D721Med (cell line): ENCODE measurements around the gene PRKCQ.

Experiments used
- DNase-seq: peaks from one replicate; pipeline ENCODE4 v3.0.0; 2011; ENCODE audit warnings: low spot score; ENCODE audit not compliant: insufficient read length
- FAIRE-seq: peaks from 2 replicates; lab custom pipeline; 2011; peaks lifted over from hg19 to GRCh38; lab: Jason Lieb, UNC
- TF ChIP-seq, protein P1 (sequence below): IDR thresholded peaks from 2 replicates; pipeline ENCODE4 v1.5.1; 2012; ENCODE audit warnings: mild to moderate bottlenecking, control low read depth; ENCODE audit not compliant: insufficient read depth; ENCODE audit errors: missing control alignments

Gene PRKCQ

DNA sequence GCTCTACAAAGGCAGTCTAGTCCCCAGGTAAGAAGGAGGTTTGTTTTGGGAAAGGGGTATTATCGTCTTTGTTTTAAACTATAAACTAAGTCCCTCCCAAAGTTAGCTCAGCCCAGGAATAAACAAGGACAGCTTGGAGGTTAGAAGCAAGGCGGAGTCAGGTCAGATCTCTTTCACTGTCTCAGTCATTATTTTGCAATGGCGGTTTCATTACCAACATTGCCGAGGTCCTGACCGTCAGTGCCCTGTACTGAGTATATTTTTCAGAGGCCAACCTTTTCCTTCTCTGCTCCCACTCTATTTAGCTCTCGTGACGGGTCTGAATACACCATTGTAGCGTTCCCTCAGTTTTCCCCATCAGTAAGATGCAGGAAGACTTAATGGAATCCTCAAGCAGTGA lies 184.5 kb downstream of the PRKCQ start:
- TF ChIP-seq, protein P1, sequence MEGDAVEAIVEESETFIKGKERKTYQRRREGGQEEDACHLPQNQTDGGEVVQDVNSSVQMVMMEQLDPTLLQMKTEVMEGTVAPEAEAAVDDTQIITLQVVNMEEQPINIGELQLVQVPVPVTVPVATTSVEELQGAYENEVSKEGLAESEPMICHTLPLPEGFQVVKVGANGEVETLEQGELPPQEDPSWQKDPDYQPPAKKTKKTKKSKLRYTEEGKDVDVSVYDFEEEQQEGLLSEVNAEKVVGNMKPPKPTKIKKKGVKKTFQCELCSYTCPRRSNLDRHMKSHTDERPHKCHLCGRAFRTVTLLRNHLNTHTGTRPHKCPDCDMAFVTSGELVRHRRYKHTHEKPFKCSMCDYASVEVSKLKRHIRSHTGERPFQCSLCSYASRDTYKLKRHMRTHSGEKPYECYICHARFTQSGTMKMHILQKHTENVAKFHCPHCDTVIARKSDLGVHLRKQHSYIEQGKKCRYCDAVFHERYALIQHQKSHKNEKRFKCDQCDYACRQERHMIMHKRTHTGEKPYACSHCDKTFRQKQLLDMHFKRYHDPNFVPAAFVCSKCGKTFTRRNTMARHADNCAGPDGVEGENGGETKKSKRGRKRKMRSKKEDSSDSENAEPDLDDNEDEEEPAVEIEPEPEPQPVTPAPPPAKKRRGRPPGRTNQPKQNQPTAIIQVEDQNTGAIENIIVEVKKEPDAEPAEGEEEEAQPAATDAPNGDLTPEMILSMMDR, result no peak
- FAIRE-seq (no peak), DNase-seq (no peak)

DNA sequence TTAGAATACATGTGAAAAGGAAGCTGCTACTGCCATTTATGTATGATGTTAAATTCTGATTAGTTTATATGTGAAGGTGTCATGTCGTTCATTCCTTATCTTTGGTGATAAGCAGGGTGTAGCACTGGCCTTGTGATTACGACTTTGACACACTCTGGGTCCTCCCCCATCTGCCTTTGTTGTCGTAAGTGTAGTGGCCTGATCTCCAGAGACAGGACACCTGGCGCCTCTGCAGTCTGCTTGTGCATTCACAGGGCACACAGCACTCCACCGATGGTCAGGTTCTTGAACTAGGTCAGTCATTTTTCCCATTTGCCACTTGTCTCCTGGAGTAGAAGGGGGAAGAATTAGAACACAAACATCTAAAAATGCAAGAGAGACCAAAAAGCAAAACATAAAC lies 186.0 kb downstream of the PRKCQ start:
- TF ChIP-seq, protein P1, result no peak
- no peak for DNase-seq
- FAIRE-seq, result no peak

DNA sequence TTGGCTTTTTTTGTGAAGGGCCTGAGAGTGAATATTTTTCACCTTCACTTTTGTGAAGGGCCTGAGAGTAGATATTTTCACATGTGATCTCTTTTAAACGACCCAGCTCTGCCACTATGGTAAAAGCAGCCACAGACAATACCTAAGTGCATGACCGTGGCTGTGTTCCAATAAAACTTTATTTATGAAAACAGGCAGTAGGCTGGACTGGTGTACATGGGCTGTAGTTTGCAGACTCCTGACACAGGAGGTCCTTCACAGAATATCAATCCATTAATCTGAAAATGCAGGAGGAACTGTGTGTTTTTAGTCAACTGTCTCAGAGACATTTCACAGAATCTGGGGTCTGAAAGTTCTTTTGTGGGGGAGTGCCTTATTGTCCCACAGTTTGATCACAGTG lies 186.9 kb downstream of the PRKCQ start:
- TF ChIP-seq, protein P1, result no peak
- no peak for FAIRE-seq

DNA sequence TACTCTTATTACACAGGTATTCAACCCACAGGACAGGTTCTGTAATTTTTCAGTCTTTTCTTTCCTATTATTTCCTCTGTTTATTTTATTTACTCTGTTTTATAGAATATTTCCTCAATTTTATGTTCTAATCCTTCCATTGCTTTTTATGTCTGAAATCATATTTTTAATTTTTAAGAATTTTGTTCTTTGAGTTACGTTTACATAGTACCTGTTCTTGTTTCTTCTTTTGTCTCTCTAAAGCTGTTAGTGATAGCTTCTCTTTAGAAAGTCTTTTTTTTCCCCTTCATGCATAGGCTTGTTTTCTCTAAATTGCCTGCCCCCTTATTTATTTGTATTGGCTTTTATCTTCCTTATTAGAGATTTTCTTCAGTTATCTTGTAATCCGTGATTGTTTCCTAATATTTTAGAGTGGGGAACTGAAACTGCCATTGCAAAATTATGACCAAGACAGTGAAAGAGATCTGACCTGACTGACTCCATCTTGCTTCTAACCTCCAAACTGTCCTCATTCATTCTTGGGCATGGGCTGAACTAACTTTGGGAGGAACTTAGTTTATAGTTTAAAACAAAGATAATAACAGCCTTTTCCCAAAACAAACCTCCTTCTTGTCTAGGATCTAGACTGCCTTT lies 189.7 kb downstream of the PRKCQ start:
- DNase-seq (no peak), FAIRE-seq (no peak)
- TF ChIP-seq, protein P1, result no peak

More for the DNA sequence above, 186.9 kb downstream of the PRKCQ start:
- no peak for DNase-seq

DNA sequence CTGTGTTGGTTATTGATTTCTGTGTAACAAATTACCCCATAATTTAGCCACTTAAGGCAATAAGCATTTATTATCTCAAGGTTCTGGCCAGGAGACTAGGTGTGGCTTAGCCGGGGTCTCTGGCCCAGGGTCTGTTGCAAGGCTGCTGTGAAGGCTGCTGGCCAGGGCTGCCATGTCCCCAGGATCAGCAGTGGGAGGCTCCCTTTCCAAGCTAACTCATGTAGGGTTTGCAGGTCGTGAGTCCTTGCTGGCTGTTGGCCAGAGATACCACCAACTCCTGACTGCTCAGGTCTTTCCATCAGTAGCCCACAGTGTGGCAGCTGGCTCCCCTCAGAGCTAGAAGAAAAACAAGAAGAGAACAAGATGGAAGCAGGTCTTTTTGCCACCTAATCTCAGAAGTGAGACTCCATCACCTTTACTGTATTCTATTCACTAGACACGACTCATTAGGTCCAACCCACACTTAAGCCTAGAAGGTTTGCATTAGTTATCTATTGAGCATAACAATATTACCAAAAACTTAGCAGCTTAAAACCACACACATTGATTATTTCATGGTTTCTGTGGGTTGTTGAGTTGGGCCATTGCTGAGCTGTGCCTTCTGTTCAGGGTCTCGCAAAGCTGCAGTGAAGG lies 191.7 kb downstream of the PRKCQ start:
- FAIRE-seq (no peak), DNase-seq (no peak)
- TF ChIP-seq, protein P1, result no peak

DNA sequence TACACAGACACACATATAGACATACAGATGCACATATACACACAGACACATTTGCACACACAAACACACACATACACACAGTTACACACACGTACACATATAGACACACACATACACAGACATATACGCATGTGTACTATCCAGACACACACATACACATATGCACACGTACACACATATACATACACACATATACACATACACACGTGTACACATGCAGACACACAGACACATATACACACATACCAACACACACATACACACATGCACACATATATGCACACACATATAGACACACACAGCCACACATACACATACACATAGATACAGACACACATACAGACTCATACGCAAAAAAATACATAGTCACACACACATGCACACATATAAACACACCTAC lies 193.1 kb downstream of the PRKCQ start:
- no peak for DNase-seq
- FAIRE-seq, result no peak
- TF ChIP-seq, protein P1, result no peak

DNA sequence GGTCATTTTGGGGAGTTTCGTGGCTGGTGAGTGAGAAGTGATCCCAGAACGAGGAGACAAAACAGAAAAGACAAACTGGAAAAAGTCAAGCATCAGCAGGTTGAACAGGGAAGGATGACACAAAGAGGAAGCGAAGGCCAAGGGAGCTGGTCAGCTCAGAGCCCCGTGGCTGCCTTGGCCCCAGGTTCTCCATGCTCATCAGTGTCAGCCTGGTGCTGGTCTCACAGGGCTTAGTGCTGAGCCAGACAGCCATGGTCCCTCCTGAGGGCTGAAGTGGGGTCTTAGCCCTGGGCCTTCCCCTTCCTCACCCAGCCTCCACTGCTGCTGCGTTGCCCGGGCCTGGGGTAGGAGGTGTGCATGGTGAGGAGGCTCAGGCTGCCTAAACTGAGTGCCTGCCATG lies 193.7 kb downstream of the PRKCQ start:
- no peak for DNase-seq
- no peak for FAIRE-seq
- TF ChIP-seq, protein P1, result no peak
